Midbrain (tissue), 1 donor: ENCODE data around the gene BANK1.
"Not testable (repeated sequence)": the region's sequence is repeated elsewhere in the genome, so short reads cannot be mapped to it uniquely, and the experiment has no call there.

Experiments
- DNase-seq: peaks from one replicate; lab custom pipeline; 2025; lab: John Stamatoyannopoulos, UW

The BANK1 gene

GRCh38 chr4:101888472-101888871 lies 97.9 kb downstream of the BANK1 start:
- no peak for DNase-seq

- DNase-seq, result not testable (repeated sequence)
Measured at GRCh38 chr4:101905527-101905926, 115.0 kb downstream of the BANK1 start.

- no peak for DNase-seq
Measured at GRCh38 chr4:101910786-101911373, 120.3 kb downstream of the BANK1 start.

GRCh38 chr4:101911616-101912015 lies 121.1 kb downstream of the BANK1 start:
- no peak for DNase-seq

- DNase-seq, result no peak
Measured at GRCh38 chr4:101914761-101915160, 124.2 kb downstream of the BANK1 start.

GRCh38 chr4:101919373-101919977 lies 128.9 kb downstream of the BANK1 start:
- no peak for DNase-seq

GRCh38 chr4:101921370-101921769 lies 130.8 kb downstream of the BANK1 start:
- DNase-seq, result no peak

- no peak for DNase-seq
Measured at GRCh38 chr4:101931619-101932018, 141.1 kb downstream of the BANK1 start.

GRCh38 chr4:101933855-101934254 lies 143.3 kb downstream of the BANK1 start:
- no peak for DNase-seq

- DNase-seq, result no peak
Measured at GRCh38 chr4:101938836-101939235, 148.3 kb downstream of the BANK1 start.

GRCh38 chr4:101941816-101942358 lies 151.4 kb downstream of the BANK1 start:
- no peak for DNase-seq

GRCh38 chr4:101942891-101943290 lies 152.4 kb downstream of the BANK1 start:
- no peak for DNase-seq

- DNase-seq, result no peak
Measured at GRCh38 chr4:101944649-101945048, 154.1 kb downstream of the BANK1 start.

- DNase-seq, result no peak
Measured at GRCh38 chr4:101948055-101948454, 157.5 kb downstream of the BANK1 start.

GRCh38 chr4:101948951-101949350 lies 158.4 kb downstream of the BANK1 start:
- no peak for DNase-seq

GRCh38 chr4:101950258-101950979 lies 159.9 kb downstream of the BANK1 start:
- no peak for DNase-seq

GRCh38 chr4:101952985-101953384 lies 162.5 kb downstream of the BANK1 start:
- DNase-seq, result no peak

GRCh38 chr4:101953949-101954348 lies 163.4 kb downstream of the BANK1 start:
- no peak for DNase-seq

- no peak for DNase-seq
Measured at GRCh38 chr4:101954351-101954750, 163.8 kb downstream of the BANK1 start.

GRCh38 chr4:101954975-101955678 lies 164.6 kb downstream of the BANK1 start:
- no peak for DNase-seq

- no peak for DNase-seq
Measured at GRCh38 chr4:101956068-101956825, 165.7 kb downstream of the BANK1 start.

GRCh38 chr4:101958547-101958946 lies 168.0 kb downstream of the BANK1 start:
- no peak for DNase-seq
